ENCODE results near the gene BICC1.

Gene BICC1, protein sequence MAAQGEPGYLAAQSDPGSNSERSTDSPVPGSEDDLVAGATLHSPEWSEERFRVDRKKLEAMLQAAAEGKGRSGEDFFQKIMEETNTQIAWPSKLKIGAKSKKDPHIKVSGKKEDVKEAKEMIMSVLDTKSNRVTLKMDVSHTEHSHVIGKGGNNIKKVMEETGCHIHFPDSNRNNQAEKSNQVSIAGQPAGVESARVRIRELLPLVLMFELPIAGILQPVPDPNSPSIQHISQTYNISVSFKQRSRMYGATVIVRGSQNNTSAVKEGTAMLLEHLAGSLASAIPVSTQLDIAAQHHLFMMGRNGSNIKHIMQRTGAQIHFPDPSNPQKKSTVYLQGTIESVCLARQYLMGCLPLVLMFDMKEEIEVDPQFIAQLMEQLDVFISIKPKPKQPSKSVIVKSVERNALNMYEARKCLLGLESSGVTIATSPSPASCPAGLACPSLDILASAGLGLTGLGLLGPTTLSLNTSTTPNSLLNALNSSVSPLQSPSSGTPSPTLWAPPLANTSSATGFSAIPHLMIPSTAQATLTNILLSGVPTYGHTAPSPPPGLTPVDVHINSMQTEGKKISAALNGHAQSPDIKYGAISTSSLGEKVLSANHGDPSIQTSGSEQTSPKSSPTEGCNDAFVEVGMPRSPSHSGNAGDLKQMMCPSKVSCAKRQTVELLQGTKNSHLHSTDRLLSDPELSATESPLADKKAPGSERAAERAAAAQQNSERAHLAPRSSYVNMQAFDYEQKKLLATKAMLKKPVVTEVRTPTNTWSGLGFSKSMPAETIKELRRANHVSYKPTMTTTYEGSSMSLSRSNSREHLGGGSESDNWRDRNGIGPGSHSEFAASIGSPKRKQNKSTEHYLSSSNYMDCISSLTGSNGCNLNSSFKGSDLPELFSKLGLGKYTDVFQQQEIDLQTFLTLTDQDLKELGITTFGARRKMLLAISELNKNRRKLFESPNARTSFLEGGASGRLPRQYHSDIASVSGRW

DNA sequence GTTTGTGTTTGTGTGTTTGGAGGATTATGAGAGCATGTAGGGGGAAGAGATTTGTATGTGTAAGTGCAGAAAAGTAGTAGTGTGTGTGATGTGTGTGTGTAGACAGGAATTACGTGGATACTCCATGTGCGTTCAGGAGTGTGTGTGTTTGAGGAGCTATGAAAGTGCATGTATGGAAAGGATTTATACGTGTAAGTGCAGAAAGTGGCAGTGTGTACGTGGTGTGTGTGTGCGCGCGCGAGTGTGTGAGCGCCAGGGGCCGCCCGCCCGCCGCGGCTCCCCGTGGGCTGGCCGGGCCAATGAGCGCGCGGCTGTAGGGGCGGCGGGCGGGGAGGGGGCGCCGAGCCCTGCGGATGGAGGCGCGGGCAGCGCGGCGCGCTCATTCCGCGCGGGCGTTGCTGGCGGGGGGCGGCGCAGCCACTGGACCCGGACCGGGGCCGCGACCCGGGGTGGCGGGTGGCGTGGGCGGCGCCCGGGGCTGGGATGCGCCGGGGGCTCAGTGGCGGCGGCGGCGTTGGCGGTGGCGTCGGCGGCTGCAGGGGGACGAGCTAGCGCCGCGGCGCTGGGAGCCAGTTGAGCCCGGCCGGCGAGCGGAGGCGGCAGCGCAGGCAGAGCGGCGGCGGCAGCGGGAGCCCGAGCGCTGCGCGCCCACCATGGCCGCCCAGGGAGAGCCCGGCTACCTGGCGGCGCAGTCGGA lies at the start of gene BICC1:
Gene BICC1, plus strand, starts transcription at position 382 of the 697 bp plus-strand sequence. Its CDS starts 272 bp downstream, at position 654.
- TF ChIP-seq, protein P1, sequence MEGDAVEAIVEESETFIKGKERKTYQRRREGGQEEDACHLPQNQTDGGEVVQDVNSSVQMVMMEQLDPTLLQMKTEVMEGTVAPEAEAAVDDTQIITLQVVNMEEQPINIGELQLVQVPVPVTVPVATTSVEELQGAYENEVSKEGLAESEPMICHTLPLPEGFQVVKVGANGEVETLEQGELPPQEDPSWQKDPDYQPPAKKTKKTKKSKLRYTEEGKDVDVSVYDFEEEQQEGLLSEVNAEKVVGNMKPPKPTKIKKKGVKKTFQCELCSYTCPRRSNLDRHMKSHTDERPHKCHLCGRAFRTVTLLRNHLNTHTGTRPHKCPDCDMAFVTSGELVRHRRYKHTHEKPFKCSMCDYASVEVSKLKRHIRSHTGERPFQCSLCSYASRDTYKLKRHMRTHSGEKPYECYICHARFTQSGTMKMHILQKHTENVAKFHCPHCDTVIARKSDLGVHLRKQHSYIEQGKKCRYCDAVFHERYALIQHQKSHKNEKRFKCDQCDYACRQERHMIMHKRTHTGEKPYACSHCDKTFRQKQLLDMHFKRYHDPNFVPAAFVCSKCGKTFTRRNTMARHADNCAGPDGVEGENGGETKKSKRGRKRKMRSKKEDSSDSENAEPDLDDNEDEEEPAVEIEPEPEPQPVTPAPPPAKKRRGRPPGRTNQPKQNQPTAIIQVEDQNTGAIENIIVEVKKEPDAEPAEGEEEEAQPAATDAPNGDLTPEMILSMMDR (IDR thresholded peaks at IDR 0.05; ENCODE audit: low read depth, low read length): no peak
- in situ Hi-C loops (cut with HindIII; ENCODE audit: low sequenced_read_pairs): no loop called here
- H3K4me3 ChIP-seq (ENCODE audit: low read depth, low read length): peak within 1 kb of the TSS; percentile 75
- peak; percentile 63 for DNase-seq (ENCODE audit: low read depth, low spot score)

DNA sequence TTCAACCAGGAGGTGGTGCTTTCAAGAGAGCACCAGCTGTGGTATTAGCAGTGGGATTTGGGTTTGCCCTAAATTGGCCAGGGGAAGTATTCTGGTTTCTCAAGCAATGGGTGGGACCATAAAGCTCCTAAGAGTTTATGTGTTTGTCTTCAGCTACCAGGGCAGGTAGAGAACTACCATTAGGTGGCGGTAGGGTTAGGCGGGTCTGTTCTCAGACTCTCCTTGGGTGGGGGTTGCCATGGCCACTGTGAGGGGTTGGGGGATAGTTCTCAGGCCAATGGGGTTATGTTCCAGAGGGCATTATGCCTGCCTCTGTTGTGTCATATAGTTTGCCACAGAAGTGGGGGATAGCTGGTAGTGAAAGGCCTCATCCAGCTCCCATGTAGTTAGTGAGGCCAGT lies 47.7 kb upstream of the BICC1 start:
- H3K4me3 ChIP-seq (ENCODE audit: low read depth, low read length): no peak overlapping the region
- in situ Hi-C loops (cut with HindIII; ENCODE audit: low sequenced_read_pairs): no loop called here

DNA sequence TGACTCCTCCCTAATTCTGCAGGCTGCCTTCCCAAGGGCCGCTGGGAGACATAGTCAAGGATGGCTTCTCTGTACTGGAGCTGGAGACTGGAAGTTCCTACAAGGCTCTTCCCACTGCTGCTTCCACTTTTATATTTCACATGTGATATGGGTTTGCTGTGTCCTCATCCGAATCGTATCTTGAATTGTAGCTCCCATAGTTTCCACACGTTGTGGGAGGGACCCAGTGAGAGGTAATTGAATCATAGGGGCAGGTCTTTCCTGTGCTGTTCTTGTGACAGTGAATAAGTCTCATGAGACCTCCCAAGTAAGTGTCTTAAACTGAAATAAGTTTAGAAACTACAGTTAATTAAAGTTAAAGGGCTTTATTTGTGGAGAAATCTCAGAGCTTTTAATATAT lies 47.0 kb upstream of the BICC1 start:
- H3K4me3 ChIP-seq (ENCODE audit: low read depth, low read length): no peak overlapping the region
- in situ Hi-C loops (cut with HindIII; ENCODE audit: low sequenced_read_pairs): no loop called here
- TF ChIP-seq, protein P1 (IDR thresholded peaks at IDR 0.05; ENCODE audit: low read depth, low read length): no peak
- no peak for DNase-seq (ENCODE audit: low read depth, low spot score)

More for the DNA sequence above, 47.7 kb upstream of the BICC1 start:
- TF ChIP-seq, protein P1 (IDR thresholded peaks at IDR 0.05; ENCODE audit: low read depth, low read length): no peak
- no peak for DNase-seq (ENCODE audit: low read depth, low spot score)

DNA sequence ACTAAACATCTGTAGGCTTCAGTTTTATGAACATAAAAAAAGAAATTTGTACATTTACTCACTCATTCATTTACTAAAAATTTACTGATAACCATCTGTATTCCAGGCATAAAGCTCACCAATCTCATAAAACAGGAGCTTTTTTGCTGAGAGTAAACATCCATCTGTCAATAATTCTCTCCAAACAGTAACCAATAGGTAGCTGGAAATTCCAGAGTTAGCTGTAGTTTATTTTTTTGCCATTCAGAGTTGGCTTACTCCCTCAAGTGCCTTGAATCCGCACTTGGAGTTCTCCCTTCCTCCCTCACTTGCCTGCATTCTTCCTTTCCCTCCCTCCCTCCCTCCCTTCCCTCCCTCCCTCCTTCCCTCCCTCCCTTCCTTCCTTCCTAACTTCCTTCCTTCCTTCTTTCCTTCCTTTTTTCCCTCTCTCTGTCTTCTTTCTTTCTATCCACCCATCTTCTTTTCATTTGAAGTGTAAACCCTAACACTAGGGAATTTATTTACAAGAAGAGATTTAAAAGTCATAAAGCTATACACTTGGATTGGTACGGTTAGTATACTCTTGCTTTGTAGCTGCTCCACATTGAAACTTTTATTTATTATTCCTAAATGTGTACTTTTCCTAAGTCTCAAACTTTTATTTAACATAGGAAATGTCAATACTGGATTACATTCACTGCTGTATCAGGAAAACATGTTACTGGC lies 44.6 kb upstream of the BICC1 start:
- DNase-seq (ENCODE audit: low read depth, low spot score): no peak
- in situ Hi-C loops (cut with HindIII; ENCODE audit: low sequenced_read_pairs): no loop called here
- TF ChIP-seq, protein P1 (IDR thresholded peaks at IDR 0.05; ENCODE audit: low read depth, low read length): no peak
- H3K4me3 ChIP-seq (ENCODE audit: low read depth, low read length): no peak overlapping the region

GRCh38 chr10:58473976-58474375 lies 38.7 kb upstream of the BICC1 start:
- peak; percentile 30 for DNase-seq (ENCODE audit: low read depth, low spot score)
- H3K4me3 ChIP-seq (ENCODE audit: low read depth, low read length): no peak overlapping the region
- in situ Hi-C loops (cut with HindIII; ENCODE audit: low sequenced_read_pairs): no loop called here
- TF ChIP-seq, protein P1 (IDR thresholded peaks at IDR 0.05; ENCODE audit: low read depth, low read length): no peak

Measured in astrocyte of the spinal cord (primary cell).